CD4-positive, alpha-beta memory T cell (primary cell): ENCODE data around the gene TRIML1. TPM values are rescaled to one million over a fixed set of nuclear protein-coding genes. Genes with fewer than 3 reads are reported as not detected.

Source experiments
- CTCF ChIA-PET: fragments of 350-600 bp; sonication (Branson Sonifier 250); formaldehyde crosslinking; loops from one replicate; lab custom pipeline; 2021; ENCODE audit warnings: inconsistent platforms; ENCODE audit not compliant: partially characterized antibody; lab: Charles Lee
- POLR2A ChIA-PET: fragments of 350-600 bp; sonication (Branson Sonifier 250); formaldehyde crosslinking; loops from one replicate; lab custom pipeline; 2021; ENCODE audit not compliant: partially characterized antibody; lab: Charles Lee
- DNase-seq, 5 donors: peaks; one replicate each; pipeline versions ENCODE4 v3.0.0 to v3.0.0-alpha.2; 2020 to 2022; ENCODE audit warnings: mixed read lengths in 1 of 5
- H3K27ac ChIP-seq: one replicate; pipeline ENCODE4 v1.7.0; 2013; ENCODE audit warnings: low read depth, low read length
- H3K27me3 ChIP-seq: 2 replicates; pipeline ENCODE4 v1.7.0; 2013; ENCODE audit warnings: mild to moderate bottlenecking, low read length, moderate library complexity; ENCODE audit not compliant: insufficient read depth
- H3K36me3 ChIP-seq: 2 replicates; pipeline ENCODE4 v1.7.0; 2013; ENCODE audit warnings: mild to moderate bottlenecking, low read length, moderate library complexity; ENCODE audit not compliant: insufficient read depth
- H3K4me1 ChIP-seq: 2 replicates; pipeline ENCODE4 v1.7.0; 2013; ENCODE audit warnings: mild to moderate bottlenecking, low read length, moderate library complexity; ENCODE audit not compliant: insufficient read depth
- H3K4me3 ChIP-seq, 2 donors: one replicate each; pipeline ENCODE4 v1.7.0; 2013; ENCODE audit warnings: low read length in 2 of 2, mild to moderate bottlenecking in 1 of 2
- H3K9me3 ChIP-seq, 2 donors: one replicate each; pipeline ENCODE4 v1.7.0; 2013; ENCODE audit warnings: low read length in 2 of 2, control low read depth in 1 of 2; ENCODE audit not compliant: control insufficient read depth in 1 of 2
- H3K27ac Mint-ChIP-seq, 7 donors: one replicate each; pipeline ENCODE4 v1.8.0; 2020 to 2021; ENCODE audit warnings: mixed read lengths in 7 of 7, mild to moderate bottlenecking in 6 of 7, inconsistent platforms in 3 of 7, moderate library complexity in 3 of 7
- H3K27me3 Mint-ChIP-seq, 2 donors: one replicate each; pipeline ENCODE4 v1.8.0; 2020 to 2021; ENCODE audit warnings: mixed read lengths in 2 of 2
- H3K36me3 Mint-ChIP-seq, 2 donors: one replicate each; pipeline ENCODE4 v1.8.0; 2020 to 2021; ENCODE audit warnings: mixed read lengths in 2 of 2, inconsistent platforms in 1 of 2, mild to moderate bottlenecking in 1 of 2
- H3K4me1 Mint-ChIP-seq, 4 donors: one replicate each; pipeline ENCODE4 v1.8.0; 2020 to 2021; ENCODE audit warnings: mixed read lengths in 4 of 4, mild to moderate bottlenecking in 1 of 4
- H3K4me3 Mint-ChIP-seq, 8 donors: one replicate each; pipeline ENCODE4 v1.8.0; 2020 to 2021; ENCODE audit warnings: mixed read lengths in 8 of 8, mild to moderate bottlenecking in 7 of 8, moderate library complexity in 6 of 8, inconsistent platforms in 3 of 8
- H3K9me3 Mint-ChIP-seq, 8 donors: one replicate each; pipeline ENCODE4 v1.8.0; 2020 to 2021; ENCODE audit warnings: mixed read lengths in 8 of 8, mild to moderate bottlenecking in 5 of 8, inconsistent platforms in 3 of 8, moderate library complexity in 1 of 8
- intact Hi-C: fragments of 100-400 bp; cut with micrococcal nuclease; formaldehyde crosslinking; loops from one replicate; pipeline ENCODE4 v1.15.1; 2023
- polyA plus RNA-seq, 2 donors: library from polyadenylated mRNA; unstranded; fragments of 300-500 nt; fragmentation: Illumina TruSeq; gene quantifications; one replicate each; pipeline ENCODE4 v1.2.3, GENCODE V29; 2021
- total RNA-seq, 2 experiments: library from RNA; stranded (reverse); gene quantifications; one replicate each; pipeline ENCODE4 v1.2.3, GENCODE V29; 2021

The TRIML1 gene
- total and polyA plus RNA-seq, 4 experiments from 2014 or later: not detected

DNA sequence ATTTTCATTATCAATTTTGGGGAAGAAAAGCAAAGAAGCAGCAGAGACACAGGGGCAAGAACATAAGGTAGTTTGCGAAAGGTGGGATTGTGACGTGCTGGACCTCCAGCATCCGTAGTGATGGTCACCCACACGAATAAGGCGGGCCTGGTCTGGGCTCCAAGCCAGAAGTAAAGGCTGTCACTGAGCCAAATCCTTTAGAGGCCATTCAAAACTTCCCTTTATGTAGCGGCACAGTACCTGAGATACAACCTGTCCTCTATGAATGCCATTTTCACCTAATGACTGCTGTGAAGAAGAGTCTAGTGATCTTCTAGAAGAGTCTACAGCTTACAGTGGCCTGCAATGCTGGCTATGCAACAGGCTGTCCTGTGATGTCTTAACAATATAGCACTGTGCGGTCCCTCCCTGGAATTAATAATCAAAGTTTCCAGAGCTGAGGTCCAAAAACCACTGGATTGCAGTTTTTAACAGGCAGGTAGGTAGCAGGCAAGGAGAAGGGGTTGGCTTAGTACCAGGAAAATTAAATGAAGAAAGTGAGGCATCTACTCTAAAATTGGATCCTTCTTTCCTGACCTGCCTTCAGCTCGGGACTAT, 56.2 kb downstream of the TRIML1 start:
- Histone ChIP-seq H3K4me1 (no peaks in the 10 kb centered on the region), H3K27ac (no peak overlapping the region), H3K27me3 (no peaks in the 10 kb centered on the region), H3K9me3 (no peaks in the 10 kb centered on the region), H3K4me3 (no peak overlapping the region), H3K36me3 (no peaks in the 10 kb centered on the region)
- no peak overlapping the region for H3K4me3 Mint-ChIP-seq
- POLR2A ChIA-PET: no interaction called here
- no peak for DNase-seq
- intact Hi-C loops: no loop called here
- no peak overlapping the region for H3K27ac Mint-ChIP-seq
- no peaks in the 10 kb centered on the region for H3K27me3 Mint-ChIP-seq
- CTCF ChIA-PET: no interaction called here
- H3K36me3 Mint-ChIP-seq: no peaks in the 10 kb centered on the region
- H3K4me1 Mint-ChIP-seq: no peaks in the 10 kb centered on the region
- H3K9me3 Mint-ChIP-seq: peaks cover 0 to 13% (median 4%) of the 10 kb centered on the region in 8 donors

- H3K9me3 Mint-ChIP-seq: peaks cover 0 to 13% (median 5%) of the 10 kb centered on the region in 8 donors
- H3K9me3 ChIP-seq: no peaks in the 10 kb centered on the region
- no peaks in the 10 kb centered on the region for H3K36me3 Mint-ChIP-seq
Measured at GRCh38 chr4:188196134-188196735, 57.0 kb downstream of the TRIML1 start.

More at GRCh38 chr4:188196134-188196735, 57.0 kb downstream of the TRIML1 start:
- Mint-ChIP-seq H3K27ac (no peak overlapping the region), H3K4me3 (no peak overlapping the region), H3K27me3 (no peaks in the 10 kb centered on the region), H3K4me1 (no peaks in the 10 kb centered on the region)
- Histone ChIP-seq H3K4me3 (no peak overlapping the region), H3K27me3 (no peaks in the 10 kb centered on the region), H3K27ac (no peak overlapping the region), H3K36me3 (no peaks in the 10 kb centered on the region), H3K4me1 (no peaks in the 10 kb centered on the region)
- ChIA-PET POLR2A (no interaction called here), CTCF (no interaction called here)
- intact Hi-C loops: no loop called here
- no peak for DNase-seq

Other genes starting within 250 kb of the TRIML1 start
- not detected for gene ZFP42, start 143.7 kb upstream of the TRIML1 start, total RNA-seq
- not detected for gene ZFP42, start 143.7 kb upstream of the TRIML1 start, polyA plus RNA-seq
- gene TRIML2, start 29.8 kb upstream of the TRIML1 start, total RNA-seq: not detected
- gene TRIML2, start 29.8 kb upstream of the TRIML1 start, polyA plus RNA-seq: not detected